HG02870 (cell line): Measurements from ENCODE around the gene DES.
A peak's percentile ranks its signal among the peaks of the same experiment; 100 is the strongest.

Experiments
- ATAC-seq: cut with Tn5 transposase; IDR thresholded peaks from one replicate; pipeline ENCODE4 v1.9.1; 2021; ENCODE audit warnings: mild to moderate bottlenecking, moderate library complexity; ENCODE audit not compliant: unreplicated experiment

The DES gene

DNA sequence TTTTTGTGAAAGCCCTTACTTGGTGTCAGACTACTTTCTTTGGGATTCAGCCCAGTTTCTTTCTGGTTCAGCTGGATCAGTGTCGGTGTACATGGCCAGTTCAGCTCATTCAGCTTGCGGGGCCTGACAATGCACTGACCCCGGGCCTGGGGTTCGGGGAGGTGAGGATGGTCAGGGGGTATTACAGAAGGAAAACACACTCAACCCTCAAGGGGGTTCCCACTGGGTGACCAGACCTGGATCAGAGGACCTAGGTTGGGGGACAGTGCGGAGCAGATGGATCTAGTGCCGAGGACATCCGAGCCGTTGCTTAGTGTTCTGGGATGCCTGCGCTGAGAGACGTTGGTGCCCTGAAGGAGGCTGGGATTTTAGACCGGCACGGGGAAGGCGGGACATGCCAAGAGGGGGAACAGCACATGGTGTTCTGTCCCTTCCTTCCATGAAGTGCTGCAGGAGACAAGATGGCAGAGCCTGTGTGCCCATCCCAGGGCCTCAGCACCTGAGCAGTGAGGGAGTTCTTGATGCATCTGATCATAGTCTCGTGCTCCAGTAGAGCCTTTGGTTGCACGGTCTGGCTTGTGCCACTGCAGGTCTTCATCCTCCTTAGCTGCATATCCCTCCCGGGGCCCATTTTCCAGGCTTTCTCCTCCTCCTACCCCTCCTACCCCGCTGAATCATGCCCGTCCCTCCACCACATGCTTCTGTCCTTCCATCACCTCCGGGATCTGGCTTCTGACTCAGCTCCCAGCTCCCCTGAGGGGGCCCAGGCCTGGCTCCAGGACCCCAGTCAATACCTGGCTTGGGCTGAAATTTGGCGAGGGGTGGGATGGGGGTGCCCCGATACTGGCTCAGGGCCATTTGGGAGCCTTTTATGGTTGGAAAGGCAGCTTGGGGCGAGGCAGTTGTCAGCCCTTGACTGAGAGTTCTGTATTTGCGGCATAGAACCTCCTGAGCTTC is 34.5 kb downstream of the DES start:
- ATAC-seq = no peak

DNA sequence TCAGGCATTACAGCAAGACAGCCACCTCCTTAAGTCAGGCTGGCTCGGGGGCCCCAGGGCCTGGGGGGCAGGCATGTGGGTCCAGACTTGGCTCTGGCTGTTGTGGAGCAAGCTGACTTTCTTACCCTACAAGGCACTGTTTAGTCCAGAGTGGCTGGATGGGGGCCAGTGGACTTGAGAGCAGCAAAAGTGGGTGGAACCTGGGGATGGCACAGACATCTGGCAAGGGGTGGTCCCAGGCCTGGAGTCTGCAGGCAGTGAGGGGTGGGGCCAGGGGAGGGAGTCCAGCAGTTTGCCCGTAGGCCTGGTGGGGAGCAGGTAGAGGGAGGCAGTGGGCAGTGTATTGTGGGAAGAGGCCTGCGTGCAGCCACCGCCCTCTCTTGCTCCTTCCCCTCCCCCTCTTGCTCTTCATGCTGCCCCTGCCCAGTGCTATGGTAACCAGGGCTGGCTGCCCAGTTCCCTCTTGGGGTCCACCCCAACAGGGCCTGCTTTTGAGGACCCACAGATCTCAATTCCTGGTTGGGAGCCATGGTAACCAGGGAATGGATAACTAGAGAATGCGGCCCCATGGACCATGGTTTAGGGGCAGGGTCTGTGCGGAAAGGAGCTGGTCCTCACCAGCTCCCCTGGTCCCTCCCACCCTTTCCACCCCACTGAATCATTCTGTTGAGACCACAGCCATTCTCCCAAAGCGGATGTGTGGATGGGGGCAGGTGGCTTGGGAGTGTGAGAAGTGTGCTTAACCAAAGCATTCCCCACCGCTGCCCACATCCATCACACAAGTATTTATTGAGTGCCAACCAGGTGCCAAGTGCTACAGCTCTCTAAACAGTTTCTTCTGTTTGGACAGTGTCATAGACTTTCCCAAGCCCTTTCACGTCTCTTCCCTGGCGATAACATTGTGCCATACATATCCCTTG is 35.8 kb downstream of the DES start:
- no peak for ATAC-seq

DNA sequence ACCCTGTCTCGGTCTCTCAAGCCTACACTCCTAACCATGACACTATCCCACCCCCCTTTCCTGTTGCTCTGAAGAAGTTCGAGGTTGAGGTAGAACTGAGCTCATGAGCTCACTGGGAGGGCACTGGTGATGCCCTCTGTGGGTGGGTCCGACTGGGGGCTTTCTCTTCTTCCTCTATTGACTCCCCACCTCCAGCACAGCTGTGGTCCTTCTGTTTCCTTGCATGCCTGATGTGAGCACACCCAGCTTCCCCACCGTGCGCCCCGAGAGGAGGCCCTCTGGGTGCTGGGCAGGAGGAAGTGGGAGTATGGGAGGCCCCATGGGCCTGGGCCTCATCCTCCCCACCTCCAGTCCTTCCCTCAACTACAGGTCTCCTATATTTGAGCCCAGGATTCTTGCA is 37.4 kb downstream of the DES start:
- ATAC-seq = no peak

DNA sequence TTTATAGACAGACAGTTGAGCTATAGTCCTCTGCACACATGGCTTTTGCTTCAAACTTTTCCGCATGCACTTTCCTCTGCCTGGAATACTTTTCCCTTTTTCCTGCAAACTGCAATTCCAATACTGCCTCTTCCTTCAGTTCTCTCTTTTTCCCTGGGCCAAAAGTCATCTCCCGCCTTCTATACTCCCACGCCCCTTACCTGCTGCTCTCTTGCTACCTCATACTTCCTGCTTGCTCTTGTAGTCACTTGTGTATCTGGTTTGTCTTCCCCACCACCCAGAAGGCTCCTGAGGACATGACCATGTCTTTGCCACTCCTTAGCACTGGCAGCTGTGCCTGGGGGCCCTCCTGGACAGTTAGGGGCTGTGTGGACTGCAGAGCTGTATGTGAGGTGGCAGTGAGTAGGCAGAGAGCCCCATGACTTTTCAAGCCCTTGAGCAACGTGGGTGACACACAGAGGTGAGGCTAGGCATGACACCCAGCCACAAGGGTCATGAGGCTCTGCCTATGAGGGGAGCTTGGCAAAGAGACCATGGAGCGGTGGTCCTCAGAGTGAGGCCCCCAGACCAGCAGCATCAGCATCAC is 39.7 kb downstream of the DES start:
- no peak for ATAC-seq

DNA sequence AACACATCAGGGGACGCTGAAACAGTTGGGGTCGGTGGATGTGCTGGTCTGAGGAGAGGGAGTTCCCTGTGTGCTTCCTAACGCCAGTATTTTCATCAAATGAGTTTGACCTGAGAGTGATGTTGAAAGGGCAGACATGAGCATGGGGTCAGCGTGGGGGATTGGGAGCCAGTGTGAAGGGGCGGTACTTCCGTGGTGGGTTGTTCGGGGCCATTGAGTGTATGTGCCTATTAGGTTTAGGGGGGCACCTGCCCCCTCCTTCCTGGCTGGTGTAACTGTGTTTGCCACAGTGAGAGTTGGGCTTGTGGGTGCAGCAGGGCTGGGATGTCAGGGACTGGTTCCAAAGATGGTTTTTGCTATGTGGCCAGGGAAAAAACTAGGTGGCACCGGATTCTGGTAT is 40.8 kb downstream of the DES start:
- no peak for ATAC-seq

DNA sequence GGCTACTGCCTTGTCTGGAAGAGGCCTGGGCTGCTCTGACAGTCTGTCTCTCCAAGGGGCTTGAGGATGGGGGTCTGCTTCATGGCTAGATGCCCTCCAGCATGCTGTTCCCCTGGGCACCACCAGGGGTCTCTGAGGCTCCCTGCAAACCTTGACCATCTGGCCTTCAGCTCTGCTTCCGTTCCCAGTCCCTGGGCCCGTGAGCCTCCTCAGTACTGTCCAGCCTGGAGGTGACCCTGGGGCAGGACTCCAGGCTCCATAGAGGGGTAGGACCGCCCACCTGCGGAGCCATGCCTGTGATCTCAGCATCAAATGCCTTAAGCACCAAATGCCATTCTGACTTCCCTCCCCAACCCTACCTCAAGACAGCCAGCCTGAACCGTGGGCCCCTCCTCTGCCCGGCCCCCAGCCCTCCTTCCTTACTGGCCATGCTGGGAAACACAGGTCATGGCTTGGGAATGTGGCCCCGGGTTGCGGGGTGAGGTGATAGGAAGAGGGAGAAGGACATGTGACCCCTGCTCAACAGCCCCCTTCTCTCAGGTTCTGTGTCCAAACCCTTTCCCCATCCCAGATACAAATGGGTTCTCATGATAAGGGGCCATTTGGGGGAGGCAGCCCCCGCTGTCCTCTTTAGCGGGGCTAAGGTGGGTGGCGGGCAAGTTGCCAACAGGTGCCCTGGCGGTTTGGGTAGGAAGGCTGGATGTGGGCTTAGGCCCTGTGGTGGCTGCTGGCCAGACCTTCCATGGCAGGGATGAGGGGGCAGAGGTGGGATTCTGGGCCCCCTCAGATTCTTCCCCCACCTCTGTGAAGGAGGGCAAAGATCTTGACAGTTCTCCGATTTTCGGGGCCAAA is 41.5 kb downstream of the DES start:
- ATAC-seq = peak; percentile 66

DNA sequence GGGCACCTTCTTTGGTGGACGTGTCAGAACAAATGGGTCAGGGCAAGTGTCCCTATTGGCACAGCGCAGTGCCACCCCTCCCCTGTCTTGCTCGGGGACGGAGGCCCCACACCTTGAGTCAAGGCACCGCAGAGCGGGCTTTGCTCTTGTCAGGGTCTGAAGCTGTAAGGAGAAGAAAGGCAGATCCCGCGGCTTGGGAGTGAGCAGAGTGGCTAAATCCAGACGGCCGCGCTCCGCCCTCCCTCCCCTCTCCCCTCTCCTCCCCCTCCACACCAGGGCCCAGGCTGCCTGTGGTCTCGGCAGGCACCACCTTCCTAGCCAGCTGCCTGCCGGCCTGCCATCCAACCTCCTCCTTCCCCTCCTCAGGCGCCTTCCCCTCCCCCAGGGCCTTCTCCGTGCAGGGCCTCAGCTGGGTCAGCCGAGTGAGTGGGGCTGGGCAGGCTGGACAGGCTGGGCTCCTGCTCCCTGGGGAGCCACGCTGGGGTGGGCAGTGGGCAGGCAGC is 42.3 kb downstream of the DES start:
- ATAC-seq = no peak

DNA sequence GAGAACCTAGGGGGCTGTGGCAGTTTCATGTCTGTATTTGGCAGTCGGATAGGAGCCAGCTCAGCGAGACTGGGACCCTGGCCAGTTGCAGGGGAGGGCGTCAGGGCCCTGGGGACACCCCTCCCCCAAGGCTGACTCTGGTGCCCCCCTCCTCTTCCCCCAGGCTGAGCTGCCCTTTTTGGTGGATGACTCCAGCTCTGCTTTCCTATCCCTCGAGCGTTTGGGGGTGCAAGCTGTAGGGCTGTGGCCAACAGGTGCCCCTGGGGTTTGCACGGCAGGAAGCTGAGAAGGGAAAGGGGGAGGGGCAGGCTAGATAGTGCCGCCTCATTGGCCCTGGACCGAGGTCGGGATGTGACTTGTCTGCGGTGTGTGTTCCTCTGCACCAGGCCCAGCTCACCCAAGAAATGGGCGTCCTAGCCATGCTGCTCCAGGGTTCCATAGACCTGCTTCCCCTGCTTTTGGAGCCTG is 42.9 kb downstream of the DES start:
- ATAC-seq = no peak

DNA sequence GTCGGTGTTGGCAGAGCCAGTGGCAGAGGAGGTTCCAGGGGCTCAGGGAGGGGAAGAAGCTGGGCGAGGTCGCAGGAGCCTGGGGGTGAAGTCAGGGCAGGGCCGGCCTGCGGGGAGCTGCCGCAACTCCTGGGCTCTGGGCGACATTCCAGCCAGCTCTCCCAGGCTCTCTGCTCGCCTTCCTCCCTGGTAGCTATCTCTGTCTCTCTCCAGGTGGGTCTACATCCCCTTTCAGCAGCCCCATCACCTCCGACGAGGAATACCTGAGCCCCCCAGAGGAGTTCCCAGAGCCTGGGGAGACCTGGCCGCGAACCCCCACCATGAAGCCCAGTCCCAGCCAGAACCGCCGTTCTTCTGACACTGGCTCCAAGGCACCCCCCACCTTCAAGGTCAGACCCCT is 43.5 kb downstream of the DES start:
- no peak for ATAC-seq

DNA sequence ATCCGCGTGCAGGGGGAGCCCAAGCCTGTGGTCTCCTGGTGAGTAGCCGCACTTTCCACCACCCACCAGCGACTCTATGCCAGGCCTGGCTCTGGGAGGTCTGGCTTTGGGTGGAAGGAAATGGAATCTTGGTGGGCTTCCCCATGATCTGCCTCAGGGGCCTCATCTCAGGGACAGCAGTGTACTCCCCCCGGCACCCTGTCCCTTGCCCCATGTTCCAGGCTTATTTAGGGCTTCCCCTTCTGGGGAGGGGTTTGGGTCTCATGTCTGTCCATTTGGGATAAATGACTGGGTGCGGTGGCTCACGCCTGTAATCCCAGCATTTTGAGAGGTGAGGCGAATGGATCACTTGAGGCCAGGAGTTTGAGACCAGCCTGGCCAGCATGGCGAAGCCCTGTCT is 44.2 kb downstream of the DES start:
- ATAC-seq = no peak

DNA sequence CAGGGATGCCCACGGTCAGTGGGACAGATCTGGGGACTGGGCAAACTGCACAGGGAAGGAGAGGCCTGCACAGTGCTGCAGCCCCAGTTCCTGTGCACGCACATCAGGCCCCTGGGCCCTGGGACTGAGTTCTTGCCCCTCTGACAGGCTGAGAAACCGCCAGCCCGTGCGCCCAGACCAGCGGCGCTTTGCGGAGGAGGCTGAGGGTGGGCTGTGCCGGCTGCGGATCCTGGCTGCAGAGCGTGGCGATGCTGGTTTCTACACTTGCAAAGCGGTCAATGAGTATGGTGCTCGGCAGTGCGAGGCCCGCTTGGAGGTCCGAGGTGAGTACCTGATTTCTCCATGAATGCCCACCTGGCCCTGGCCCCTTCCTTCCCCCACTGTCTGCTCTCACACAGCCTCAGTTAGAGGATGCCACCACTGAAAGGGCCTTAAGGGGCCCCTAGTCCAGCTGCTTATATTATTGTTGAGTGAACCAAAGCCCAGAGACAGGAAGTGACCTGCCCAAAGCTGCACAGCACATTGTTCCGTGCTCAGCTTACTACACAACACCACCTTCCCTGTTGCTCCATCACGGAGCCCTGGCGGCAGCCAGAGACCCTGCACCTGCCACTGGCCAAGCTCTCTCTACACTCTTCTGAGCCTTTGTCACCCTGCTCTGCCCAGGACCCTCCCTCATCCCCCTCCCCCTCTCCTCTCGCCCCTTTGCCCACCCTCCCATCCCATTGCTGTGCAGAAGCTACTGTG is 46.3 kb downstream of the DES start:
- ATAC-seq = no peak

DNA sequence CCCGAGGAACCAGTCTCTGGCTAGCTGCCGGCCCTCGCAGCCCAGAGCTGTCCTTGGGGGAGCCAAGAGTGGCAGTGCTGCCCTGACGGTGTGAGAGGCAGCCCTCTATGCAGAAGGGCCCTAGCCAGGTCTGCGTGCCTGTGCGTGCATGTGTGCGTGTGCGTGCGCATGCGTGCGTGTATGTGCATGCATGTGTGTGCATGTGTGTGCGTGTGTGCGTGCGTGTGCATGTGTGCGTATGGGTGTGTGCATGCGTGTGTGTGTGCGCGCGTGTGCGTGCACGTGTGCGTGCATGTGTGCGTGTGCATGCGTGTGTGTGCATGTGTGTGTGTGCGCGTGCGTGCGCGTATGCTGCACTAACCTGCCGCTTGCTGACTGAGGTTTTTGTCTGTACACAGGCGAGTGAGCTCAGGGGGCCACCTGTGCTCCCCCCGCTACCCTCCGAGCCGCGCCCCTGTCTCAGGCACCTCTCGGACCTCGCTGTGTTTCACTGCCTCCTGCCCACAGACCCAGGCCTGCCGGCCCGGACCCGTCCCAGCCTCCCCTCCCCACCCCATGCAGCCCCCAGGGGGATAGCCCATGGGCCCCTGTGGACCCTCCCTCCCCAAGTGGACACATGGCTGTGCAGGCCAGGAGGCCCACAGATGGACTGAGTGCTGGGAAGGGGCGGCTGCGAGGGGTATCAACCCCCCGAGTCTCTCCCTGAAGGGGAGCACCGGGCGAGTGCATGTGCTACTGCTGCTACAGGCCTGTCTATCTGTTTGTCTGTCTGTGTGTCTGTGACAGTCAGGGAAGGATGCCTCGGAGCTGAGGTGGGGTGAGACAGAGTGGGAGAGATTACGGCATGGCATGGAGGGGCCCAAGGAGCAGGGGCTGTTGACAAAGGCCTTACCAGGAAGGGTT is 47.7 kb downstream of the DES start:
- ATAC-seq = no peak

DNA sequence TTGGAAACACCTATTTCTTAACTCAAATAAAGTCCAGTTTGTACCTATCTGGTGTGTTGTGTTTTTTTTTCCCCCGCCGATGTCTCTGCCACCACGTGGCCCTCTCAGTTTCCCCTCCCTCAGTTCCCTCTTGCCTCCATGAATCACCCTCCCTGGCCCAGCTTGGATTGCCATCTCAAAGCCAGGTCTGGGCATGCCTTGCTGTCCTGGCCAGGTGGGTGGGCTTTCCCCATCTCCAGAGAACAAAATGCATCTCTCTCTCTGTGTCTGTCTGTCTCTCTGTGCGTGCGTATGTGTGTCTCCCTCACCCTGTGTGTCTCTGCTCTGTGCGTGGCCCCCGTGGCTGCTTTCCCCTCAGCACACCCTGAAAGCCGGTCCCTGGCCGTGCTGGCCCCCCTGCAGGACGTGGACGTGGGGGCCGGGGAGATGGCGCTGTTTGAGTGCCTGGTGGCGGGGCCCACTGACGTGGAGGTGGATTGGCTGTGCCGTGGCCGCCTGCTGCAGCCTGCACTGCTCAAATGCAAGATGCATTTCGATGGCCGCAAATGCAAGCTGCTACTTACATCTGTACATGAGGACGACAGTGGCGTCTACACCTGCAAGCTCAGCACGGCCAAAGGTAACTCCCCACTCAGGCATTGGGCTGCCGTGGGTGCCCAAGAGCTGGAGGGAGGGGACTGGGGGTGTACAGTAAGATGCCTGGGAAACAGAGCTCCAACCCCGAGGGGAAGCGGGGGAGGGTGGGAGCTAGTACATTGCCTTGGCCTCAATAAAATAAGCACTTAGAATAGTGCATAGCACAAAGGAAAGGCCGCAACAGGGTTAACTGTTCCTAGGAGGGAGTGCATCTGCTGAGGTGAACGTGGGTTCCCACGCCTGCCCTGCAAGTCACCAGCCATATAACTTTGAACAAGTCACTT is 48.9 kb downstream of the DES start:
- no peak for ATAC-seq

DNA sequence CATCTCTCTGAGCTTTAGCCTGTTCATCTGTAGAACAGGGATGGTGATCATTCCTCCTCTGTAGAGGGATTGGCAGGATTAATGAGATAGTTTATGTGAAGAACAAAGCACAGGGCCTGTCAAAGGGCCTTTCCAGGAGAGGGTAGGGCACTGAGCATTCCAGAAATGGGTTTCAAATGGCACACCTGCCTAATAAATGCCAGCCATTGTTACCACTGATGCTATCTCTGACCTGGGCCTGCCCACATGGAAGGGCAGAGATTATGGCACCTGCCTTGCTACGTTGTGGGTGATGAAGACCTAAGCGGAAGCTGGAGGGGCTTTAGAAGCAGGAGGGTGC is 49.5 kb downstream of the DES start:
- no peak for ATAC-seq

DNA sequence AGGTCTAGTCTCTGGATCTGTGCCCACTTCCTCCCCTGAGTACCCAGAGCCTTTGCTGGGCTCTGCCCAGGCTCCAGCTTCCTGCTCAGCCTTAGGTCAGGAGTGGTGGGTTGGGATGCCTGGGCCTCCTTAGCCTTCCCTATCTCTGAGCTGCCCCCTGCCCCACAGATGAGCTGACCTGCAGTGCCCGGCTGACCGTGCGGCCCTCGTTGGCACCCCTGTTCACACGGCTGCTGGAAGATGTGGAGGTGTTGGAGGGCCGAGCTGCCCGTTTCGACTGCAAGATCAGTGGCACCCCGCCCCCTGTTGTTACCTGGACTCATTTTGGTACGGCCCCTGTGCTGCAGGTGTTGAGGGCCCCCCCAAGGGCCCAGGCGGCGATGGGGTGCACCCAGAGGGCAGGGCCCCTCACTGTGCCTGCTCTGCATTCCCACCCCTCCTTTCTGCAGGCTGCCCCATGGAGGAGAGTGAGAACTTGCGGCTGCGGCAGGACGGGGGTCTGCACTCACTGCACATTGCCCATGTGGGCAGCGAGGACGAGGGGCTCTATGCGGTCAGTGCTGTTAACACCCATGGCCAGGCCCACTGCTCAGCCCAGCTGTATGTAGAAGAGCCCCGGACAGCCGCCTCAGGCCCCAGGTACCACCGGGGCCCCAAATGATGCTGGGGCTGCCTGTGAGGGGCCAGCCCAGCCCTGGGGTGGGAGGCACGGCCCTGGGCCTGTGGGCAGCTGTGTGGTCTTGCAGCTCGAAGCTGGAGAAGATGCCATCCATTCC is 50.4 kb downstream of the DES start:
- no peak for ATAC-seq

DNA sequence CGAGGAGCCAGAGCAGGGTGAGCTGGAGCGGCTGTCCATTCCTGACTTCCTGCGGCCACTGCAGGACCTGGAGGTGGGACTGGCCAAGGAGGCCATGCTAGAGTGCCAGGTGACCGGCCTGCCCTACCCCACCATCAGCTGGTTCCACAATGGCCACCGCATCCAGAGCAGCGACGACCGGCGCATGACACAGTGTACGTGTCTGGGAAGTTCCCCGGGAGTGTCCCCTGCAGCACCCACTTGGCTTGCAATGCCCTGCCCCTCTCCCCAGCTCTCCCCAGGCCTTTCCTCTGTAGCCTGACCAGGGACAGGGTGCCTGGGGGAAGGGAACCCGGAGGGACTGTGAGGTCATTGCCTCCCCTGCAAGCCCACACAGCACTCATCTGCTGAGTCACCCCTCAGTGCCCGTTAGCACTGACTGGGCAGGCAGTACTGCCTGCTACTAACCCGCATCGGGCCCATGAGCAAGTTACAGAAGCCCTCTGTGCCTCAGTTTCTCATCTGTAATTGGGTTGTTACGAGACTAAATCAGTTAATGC is 51.1 kb downstream of the DES start:
- ATAC-seq = no peak

DNA sequence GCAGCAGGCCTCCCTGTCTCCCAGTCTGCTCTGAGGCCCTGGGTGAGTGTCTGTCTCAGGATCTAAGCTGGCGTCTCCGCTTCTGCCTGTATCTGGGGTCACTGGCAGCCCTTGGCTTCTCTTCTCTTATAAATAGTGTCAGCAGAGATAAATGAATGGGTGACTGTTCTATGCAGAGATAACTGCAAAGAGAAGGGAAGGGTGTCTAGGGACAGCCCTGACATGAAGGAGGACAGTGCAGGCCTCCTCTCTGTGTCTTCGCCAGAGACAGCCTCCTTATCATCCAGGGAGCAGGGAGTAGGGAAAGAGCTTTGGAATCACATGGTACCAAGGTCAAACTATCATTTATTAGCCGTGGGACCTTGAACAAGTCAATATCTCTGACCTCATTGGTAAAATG is 52.3 kb downstream of the DES start:
- ATAC-seq = no peak
